ENCODE data around the gene TSPAN33.

Gene TSPAN33

GRCh38 chr7:129127154-129127553 lies 17.4 kb upstream of the TSPAN33 start:
- DNase-seq = no peak
- intact Hi-C loops (cut with DNase I) = no loop called here

GRCh38 chr7:129127601-129128000 lies 16.9 kb upstream of the TSPAN33 start:
- intact Hi-C loops (cut with DNase I) = no loop called here

GRCh38 chr7:129134356-129134987 lies 10.0 kb upstream of the TSPAN33 start:
- intact Hi-C loops (cut with DNase I) = no loop called here
- DNase-seq = peak in 3 of 42 donors; percentile 12 to 24 (median 24)

More at GRCh38 chr7:129127601-129128000, 16.9 kb upstream of the TSPAN33 start:
- DNase-seq = no peak

GRCh38 chr7:129136887-129137642 lies 7.4 kb upstream of the TSPAN33 start:
- no peak for DNase-seq
- intact Hi-C loops (cut with DNase I) = no loop called here

GRCh38 chr7:129143724-129144094 lies 798 bp upstream of the TSPAN33 start:
- intact Hi-C loops (cut with DNase I) = no loop called here
- DNase-seq = peak in 1 of 42 donors; percentile 23

GRCh38 chr7:129144834-129145668 lies 544 bp downstream of the TSPAN33 start:
- peak in 6 of 42 donors; percentile 7 to 43 (median 25) for DNase-seq
- intact Hi-C loops (cut with DNase I) = no loop called here

- intact Hi-C loops (cut with DNase I) = no loop called here
- no peak for DNase-seq
Measured at GRCh38 chr7:129146237-129146979, 1.9 kb downstream of the TSPAN33 start.

- no peak for DNase-seq
- intact Hi-C loops (cut with DNase I) = no loop called here
Measured at GRCh38 chr7:129147731-129148130, 3.2 kb downstream of the TSPAN33 start.

GRCh38 chr7:129149511-129149910 lies 5.0 kb downstream of the TSPAN33 start:
- DNase-seq = no peak
- intact Hi-C loops (cut with DNase I) = no loop called here

GRCh38 chr7:129150199-129150996 lies 5.9 kb downstream of the TSPAN33 start:
- DNase-seq = no peak
- intact Hi-C loops (cut with DNase I) = no loop called here

- DNase-seq = no peak
- intact Hi-C loops (cut with DNase I) = no loop called here
Measured at GRCh38 chr7:129157651-129158050, 13.1 kb downstream of the TSPAN33 start.

GRCh38 chr7:129159539-129159938 lies 15.0 kb downstream of the TSPAN33 start:
- DNase-seq = no peak
- intact Hi-C loops (cut with DNase I) = no loop called here

- DNase-seq = peak in 6 of 42 donors; percentile 7 to 30 (median 21)
- intact Hi-C loops (cut with DNase I) = no loop called here
Measured at GRCh38 chr7:129160161-129160905, 15.8 kb downstream of the TSPAN33 start.

- intact Hi-C loops (cut with DNase I) = no loop called here
- DNase-seq = no peak
Measured at GRCh38 chr7:129161524-129162225, 17.2 kb downstream of the TSPAN33 start.

GRCh38 chr7:129162732-129163131 lies 18.2 kb downstream of the TSPAN33 start:
- no peak for DNase-seq
- intact Hi-C loops (cut with DNase I) = no loop called here

- intact Hi-C loops (cut with DNase I) = no loop called here
- peak in 3 of 42 donors; percentile 23 to 61 (median 33) for DNase-seq
Measured at GRCh38 chr7:129163875-129164544, 19.5 kb downstream of the TSPAN33 start.

- DNase-seq = no peak
- intact Hi-C loops (cut with DNase I) = no loop called here
Measured at GRCh38 chr7:129166745-129167144, 22.2 kb downstream of the TSPAN33 start.
